Astrocyte (in vitro differentiated cells and primary cell): ENCODE results near the gene MAP1LC3B. TPM values are rescaled to one million over a fixed set of nuclear protein-coding genes. Genes with fewer than 3 reads are reported as not detected.

ENCODE experiments used
- DNase-seq: peaks from one replicate; pipeline ENCODE4 v3.0.0-alpha.2; 2010; ENCODE audit warnings: low read depth
- FAIRE-seq: peaks from 2 replicates; lab custom pipeline; 2011; peaks lifted over from hg19 to GRCh38; lab: Jason Lieb, UNC
- H2AFZ ChIP-seq: 2 replicates; pipeline ENCODE4 v1.6.0; 2012; ENCODE audit warnings: low read depth, low read length, inconsistent platforms
- H3K27ac ChIP-seq: 2 replicates; pipeline ENCODE4 v1.5.1; 2011; ENCODE audit warnings: low read depth, low read length, inconsistent platforms
- H3K27me3 ChIP-seq: 2 replicates; pipeline ENCODE4 v1.6.0; 2011; ENCODE audit warnings: low read length, inconsistent platforms; ENCODE audit not compliant: insufficient read depth
- H3K36me3 ChIP-seq: 2 replicates; pipeline ENCODE4 v1.5.1; 2011; ENCODE audit warnings: low read length, inconsistent platforms; ENCODE audit not compliant: insufficient read depth
- H3K4me1 ChIP-seq: 2 replicates; pipeline ENCODE4 v1.5.1; 2011; ENCODE audit warnings: low read length, inconsistent platforms; ENCODE audit not compliant: insufficient read depth
- H3K4me2 ChIP-seq: 2 replicates; pipeline ENCODE4 v1.6.0; 2012; ENCODE audit warnings: low read length, inconsistent platforms
- H3K4me3 ChIP-seq: 2 replicates; pipeline ENCODE4 v1.5.1; 2011; ENCODE audit warnings: low read depth, mild to moderate bottlenecking, low read length, inconsistent platforms; ENCODE audit not compliant: insufficient read depth
- H3K79me2 ChIP-seq: 2 replicates; pipeline ENCODE4 v1.6.0; 2012; ENCODE audit warnings: mild to moderate bottlenecking, low read length, inconsistent platforms; ENCODE audit not compliant: insufficient read depth
- H3K9ac ChIP-seq: 2 replicates; pipeline ENCODE4 v1.6.0; 2012; ENCODE audit warnings: mild to moderate bottlenecking, low read length, inconsistent platforms
- H3K9me3 ChIP-seq: 2 replicates; pipeline ENCODE4 v1.5.1; 2012; ENCODE audit warnings: low read depth, mild to moderate bottlenecking, low read length, inconsistent platforms; ENCODE audit not compliant: insufficient read depth
- H4K20me1 ChIP-seq: 2 replicates; pipeline ENCODE4 v1.6.0; 2012; ENCODE audit warnings: low read length, inconsistent platforms; ENCODE audit not compliant: insufficient read depth
- H3K27ac Mint-ChIP-seq: one replicate; pipeline ENCODE4 v1.8.0; 2021; ENCODE audit warnings: mild to moderate bottlenecking, mixed read lengths; ENCODE audit not compliant: unreplicated experiment
- H3K27me3 Mint-ChIP-seq: one replicate; pipeline ENCODE4 v1.8.0; 2021; ENCODE audit warnings: low read depth, mixed read lengths; ENCODE audit not compliant: unreplicated experiment
- H3K36me3 Mint-ChIP-seq: one replicate; pipeline ENCODE4 v1.8.0; 2021; ENCODE audit warnings: low read depth, mixed read lengths; ENCODE audit not compliant: unreplicated experiment
- H3K4me1 Mint-ChIP-seq: one replicate; pipeline ENCODE4 v1.8.0; 2021; ENCODE audit warnings: low read depth, mixed read lengths; ENCODE audit not compliant: unreplicated experiment
- H3K4me3 Mint-ChIP-seq: one replicate; pipeline ENCODE4 v1.8.0; 2021; ENCODE audit warnings: mild to moderate bottlenecking, moderate library complexity, mixed read lengths; ENCODE audit not compliant: unreplicated experiment
- H3K9me3 Mint-ChIP-seq: one replicate; pipeline ENCODE4 v1.8.0; 2021; ENCODE audit warnings: mild to moderate bottlenecking, mixed read lengths; ENCODE audit not compliant: unreplicated experiment
- CTCF ChIP-seq: IDR thresholded peaks from 2 replicates; pipeline ENCODE4 v1.5.1; 2011; ENCODE audit warnings: low read depth, mild to moderate bottlenecking, inconsistent platforms, low read length, moderate library complexity; ENCODE audit not compliant: insufficient read depth
- EZH2 ChIP-seq: IDR thresholded peaks from 2 replicates; pipeline ENCODE4 v1.6.1; 2012; ENCODE audit warnings: mild to moderate bottlenecking, low read length, inconsistent platforms; ENCODE audit not compliant: insufficient read depth
- total RNA-seq: library from RNA; stranded (reverse); gene quantifications from 2 replicates; pipeline ENCODE4 v1.2.1, GENCODE V29; 2021

The MAP1LC3B gene
- total RNA-seq, 1 donor from 2014 or later: 221 TPM

GRCh38 chr16:87451563-87452210 lies 59.6 kb downstream of the MAP1LC3B start:
- H3K4me3 ChIP-seq: no peak overlapping the region
- no peak overlapping the region for H3K27ac ChIP-seq
- no peak for TF ChIP-seq CTCF
- TF ChIP-seq EZH2: no peak
- peaks cover 22% of the 10 kb centered on the region for H3K4me1 Mint-ChIP-seq
- H3K9me3 ChIP-seq: no peaks in the 10 kb centered on the region
- FAIRE-seq (no peak), DNase-seq (no peak)
- peaks cover 27% of the 10 kb centered on the region for H3K79me2 ChIP-seq
- H3K9me3 Mint-ChIP-seq: no peaks in the 10 kb centered on the region
- peaks cover 34% of the 10 kb centered on the region for H4K20me1 ChIP-seq
- no peak overlapping the region for H3K9ac ChIP-seq
- no peak overlapping the region for H3K27ac Mint-ChIP-seq
- peaks cover 20% of the 10 kb centered on the region for H3K4me1 ChIP-seq
- no peaks in the 10 kb centered on the region for H3K27me3 Mint-ChIP-seq
- no peak overlapping the region for H3K4me3 Mint-ChIP-seq
- no peaks in the 10 kb centered on the region for H3K27me3 ChIP-seq
- peaks cover 4% of the 10 kb centered on the region for H3K36me3 ChIP-seq
- H2AFZ ChIP-seq: no peak overlapping the region
- no peak overlapping the region for H3K4me2 ChIP-seq
- H3K36me3 Mint-ChIP-seq: peaks cover 22% of the 10 kb centered on the region

GRCh38 chr16:87453326-87453725 lies 61.2 kb downstream of the MAP1LC3B start:
- peaks cover 27% of the 10 kb centered on the region for H3K79me2 ChIP-seq
- Mint-ChIP-seq H3K4me3 (no peak overlapping the region), H3K9me3 (no peaks in the 10 kb centered on the region), H3K36me3 (peaks cover 17% of the 10 kb centered on the region), H3K27ac (no peak overlapping the region), H3K27me3 (no peaks in the 10 kb centered on the region), H3K4me1 (peaks cover 36% of the 10 kb centered on the region)
- H3K4me1 ChIP-seq: peaks cover 19% of the 10 kb centered on the region
- no peaks in the 10 kb centered on the region for H3K9me3 ChIP-seq
- no peak overlapping the region for H3K27ac ChIP-seq
- DNase-seq (no peak), FAIRE-seq (no peak)
- H2AFZ ChIP-seq: no peak overlapping the region
- H4K20me1 ChIP-seq: peaks cover 37% of the 10 kb centered on the region
- H3K36me3 ChIP-seq: peaks cover 4% of the 10 kb centered on the region
- no peaks in the 10 kb centered on the region for H3K27me3 ChIP-seq
- TF ChIP-seq CTCF: no peak
- no peak overlapping the region for H3K4me3 ChIP-seq
- no peak overlapping the region for H3K4me2 ChIP-seq
- no peak overlapping the region for H3K9ac ChIP-seq

Other genes with a start within 250 kb of the MAP1LC3B start
- gene C16orf95, start 74.9 kb upstream of the MAP1LC3B start, total RNA-seq: 3.3 and 3.6 TPM in 2 replicates
- 33.4 and 34.9 TPM in 2 replicates for gene FBXO31, start 8.6 kb upstream of the MAP1LC3B start, total RNA-seq
- gene ZCCHC14, start 100.7 kb downstream of the MAP1LC3B start, total RNA-seq: 19.0 and 19.2 TPM in 2 replicates
- 8.6 and 9.3 TPM in 2 replicates for gene JPH3, start 210.2 kb downstream of the MAP1LC3B start, total RNA-seq